Loucy (cell line): ENCODE data around the gene TFAM.

Experiments
- H2AFZ ChIP-seq: fragments of 200-600 bp; sonication (generic); 2 replicates; pipeline ENCODE4 v1.6.0; 2016; ENCODE audit warnings: antibody characterized with exemption, mild to moderate bottlenecking, low read length, moderate library complexity
- H3F3A ChIP-seq: fragments of 200-600 bp; 2 replicates; pipeline ENCODE4 v1.6.0; 2016; ENCODE audit warnings: antibody characterized with exemption, low read depth, mild to moderate bottlenecking
- H3K27me3 ChIP-seq: fragments of 200-600 bp; sonication (generic); 2 replicates; pipeline ENCODE4 v1.6.1; 2014; ENCODE audit warnings: low read length, mild to moderate bottlenecking; ENCODE audit not compliant: insufficient read depth, poor library complexity, severe bottlenecking
- H3K36me3 ChIP-seq: fragments of 200-600 bp; sonication (generic); 2 replicates; pipeline ENCODE4 v1.6.1; 2016; ENCODE audit warnings: low read length; ENCODE audit not compliant: insufficient read depth
- H3K4me1 ChIP-seq: fragments of 200-600 bp; sonication (generic); 2 replicates; pipeline ENCODE4 v1.5.1; 2014; ENCODE audit warnings: low read length, mild to moderate bottlenecking; ENCODE audit not compliant: insufficient read depth, poor library complexity, severe bottlenecking
- H3K4me2 ChIP-seq: fragments of 200-600 bp; sonication (generic); 2 replicates; pipeline ENCODE4 v1.6.0; 2014; ENCODE audit warnings: antibody characterized with exemption, low read length, low read depth, mild to moderate bottlenecking; ENCODE audit not compliant: poor library complexity, severe bottlenecking
- H3K4me3 ChIP-seq: fragments of 200-600 bp; sonication (generic); 2 replicates; pipeline ENCODE4 v1.5.1; 2014; ENCODE audit warnings: low read length, mild to moderate bottlenecking, mixed read lengths; ENCODE audit not compliant: poor library complexity, severe bottlenecking
- H3K79me2 ChIP-seq: fragments of 200-600 bp; sonication (generic); 2 replicates; pipeline ENCODE4 v1.6.1; 2014; ENCODE audit warnings: low read length; ENCODE audit not compliant: insufficient read depth
- H3K9ac ChIP-seq: fragments of 200-600 bp; sonication (generic); 2 replicates; pipeline ENCODE4 v1.6.0; 2014; ENCODE audit warnings: mild to moderate bottlenecking, low read depth, low read length, moderate library complexity; ENCODE audit not compliant: poor library complexity, severe bottlenecking
- H3K9me2 ChIP-seq: fragments of 200-600 bp; sonication (generic); replicated peaks from 2 replicates; pipeline ENCODE4 v1.6.1; 2016; ENCODE audit warnings: low read depth, low read length, mixed read lengths
- H3K9me3 ChIP-seq: fragments of 200-600 bp; sonication (generic); 2 replicates; pipeline ENCODE4 v1.6.1; 2014; ENCODE audit warnings: mild to moderate bottlenecking, antibody characterized with exemption, low read length, low read depth; ENCODE audit not compliant: insufficient read depth
- H4K20me1 ChIP-seq: fragments of 200-600 bp; sonication (generic); 2 replicates; pipeline ENCODE4 v1.6.0; 2014; ENCODE audit warnings: antibody characterized with exemption, low read length, mild to moderate bottlenecking; ENCODE audit not compliant: insufficient read depth, poor library complexity, severe bottlenecking
- CTCF ChIP-seq: fragments of 200-600 bp; sonication (generic); conservative IDR thresholded peaks from 2 replicates; pipeline ENCODE4 v1.5.1; 2014; ENCODE audit warnings: mild to moderate bottlenecking, antibody characterized with exemption, low read length
- EZH2phosphoT487 ChIP-seq: fragments of 200-600 bp; IDR thresholded peaks from 2 replicates; pipeline ENCODE4 v1.6.1; 2018; ENCODE audit warnings: antibody characterized with exemption, mild to moderate bottlenecking, moderate library complexity, borderline replicate concordance

Gene TFAM

GRCh38 chr10:58444876-58445275 lies 59.7 kb downstream of the TFAM start:
- H3K9me2 ChIP-seq: no peaks in the 10 kb centered on the region
- H3K27me3 ChIP-seq: no peaks in the 10 kb centered on the region
- no peaks in the 10 kb centered on the region for H3K4me1 ChIP-seq
- H3K36me3 ChIP-seq: no peaks in the 10 kb centered on the region
- no peak overlapping the region for H2AFZ ChIP-seq
- H3K4me2 ChIP-seq: no peak overlapping the region
- H4K20me1 ChIP-seq: no peaks in the 10 kb centered on the region
- TF ChIP-seq EZH2phosphoT487: no peak
- no peak for TF ChIP-seq CTCF
- H3F3A ChIP-seq: no peaks in the 10 kb centered on the region
- H3K79me2 ChIP-seq: no peaks in the 10 kb centered on the region
- no peak overlapping the region for H3K4me3 ChIP-seq
- no peak overlapping the region for H3K9ac ChIP-seq
- no peaks in the 10 kb centered on the region for H3K9me3 ChIP-seq

- Histone ChIP-seq H4K20me1 (no peaks in the 10 kb centered on the region), H3K9ac (no peak overlapping the region), H3K27me3 (no peaks in the 10 kb centered on the region), H3K79me2 (no peaks in the 10 kb centered on the region), H3K36me3 (no peaks in the 10 kb centered on the region), H3K4me3 (no peak overlapping the region), H3K9me2 (no peaks in the 10 kb centered on the region), H3F3A (no peaks in the 10 kb centered on the region), H3K4me2 (no peak overlapping the region), H3K9me3 (no peaks in the 10 kb centered on the region), H2AFZ (no peak overlapping the region), H3K4me1 (no peaks in the 10 kb centered on the region)
- no peak for TF ChIP-seq EZH2phosphoT487
Measured at GRCh38 chr10:58448121-58448935, 63.1 kb downstream of the TFAM start.
